Renal cortical epithelial cell (primary cell): ENCODE results near the gene SURF4. TPM values are rescaled to one million over a fixed set of nuclear protein-coding genes. Genes with fewer than 3 reads are reported as not detected.

Source experiments
- DNase-seq: peaks from one replicate; pipeline ENCODE4 v3.0.0-alpha.2; 2011; ENCODE audit warnings: low read depth
- total RNA-seq: library from RNA; depleted of rRNA; stranded (reverse); fragments of >200 nt; gene quantifications from 2 replicates; pipeline ENCODE4 v1.2.3, GENCODE V29; 2014

SURF4 gene
- 284 and 363 TPM in 2 replicates for total RNA-seq

- DNase-seq = peak; percentile 80
Measured at GRCh38 chr9:133375724-133376654, at the start of gene SURF4, which contains the start of gene STKLD1. TSS of gene SURF4 (minus strand) at chr9:133376060. CDS start at chr9:133375969, 91 bp downstream. TSS of gene STKLD1 (plus strand) at chr9:133376366. CDS start at chr9:133376474, 108 bp downstream.

- no peak for DNase-seq
Measured at GRCh38 chr9:133425049-133425632, 49.3 kb upstream of the SURF4 start.

GRCh38 chr9:133424187-133424586, 48.3 kb upstream of the SURF4 start:
- DNase-seq = no peak

GRCh38 chr9:133423216-133423615, 47.4 kb upstream of the SURF4 start:
- no peak for DNase-seq

- no peak for DNase-seq
Measured at GRCh38 chr9:133421615-133422542, 46.0 kb upstream of the SURF4 start, which contains the start of gene ADAMTS13. TSS of gene ADAMTS13 (plus strand) at chr9:133422367. CDS start at chr9:133422444, 77 bp downstream.

- DNase-seq = no peak
Measured at GRCh38 chr9:133420392-133420827, 44.5 kb upstream of the SURF4 start.

GRCh38 chr9:133419005-133419404, 43.1 kb upstream of the SURF4 start:
- DNase-seq = no peak

GRCh38 chr9:133417541-133418461, 41.9 kb upstream of the SURF4 start, which contains the start of gene REXO4:
TSS of gene REXO4 (minus strand) at chr9:133418010. CDS start at chr9:133417844, 166 bp downstream.
- peak; percentile 59 for DNase-seq

GRCh38 chr9:133415170-133415569, 39.3 kb upstream of the SURF4 start:
- DNase-seq = no peak

- DNase-seq = no peak
Measured at GRCh38 chr9:133408042-133408441, 32.2 kb upstream of the SURF4 start.

- DNase-seq = peak; percentile 40
Measured at GRCh38 chr9:133406480-133407307, 30.8 kb upstream of the SURF4 start.

GRCh38 chr9:133405508-133406438, 29.9 kb upstream of the SURF4 start:
- DNase-seq = no peak

- no peak for DNase-seq
Measured at GRCh38 chr9:133404454-133405002, 28.7 kb upstream of the SURF4 start.

- peak; percentile 23 for DNase-seq
Measured at GRCh38 chr9:133403766-133404453, 28.1 kb upstream of the SURF4 start.

GRCh38 chr9:133402689-133403088, 26.8 kb upstream of the SURF4 start:
- no peak for DNase-seq

- no peak for DNase-seq
Measured at GRCh38 chr9:133401588-133401987, 25.7 kb upstream of the SURF4 start.

- DNase-seq = no peak
Measured at GRCh38 chr9:133400292-133400691, 24.4 kb upstream of the SURF4 start.
